Activated CD4-positive, alpha-beta memory T cell treated with anti-CD3 and anti-CD28 coated beads for 36 hours (primary cell): Measurements from ENCODE around the gene DDX54. TPM values are rescaled to one million over a fixed set of nuclear protein-coding genes. Genes with fewer than 3 reads are reported as not detected.

Experiments
- CTCF ChIA-PET: fragments of 350-600 bp; sonication (Branson Sonifier 250); formaldehyde crosslinking; loops from one replicate; lab custom pipeline; 2021; ENCODE audit warnings: antibody characterized with exemption, inconsistent platforms; lab: Charles Lee
- POLR2A ChIA-PET: fragments of 350-600 bp; sonication (Branson Sonifier 250); formaldehyde crosslinking; loops from one replicate; lab custom pipeline; 2021; ENCODE audit warnings: antibody characterized with exemption; lab: Charles Lee
- DNase-seq: peaks from one replicate; pipeline ENCODE4 v3.0.0-alpha.2; 2020
- H3K27ac Mint-ChIP-seq: one replicate; pipeline ENCODE4 v1.8.0; 2021; ENCODE audit warnings: mixed read lengths
- H3K27me3 Mint-ChIP-seq: one replicate; pipeline ENCODE4 v1.8.0; 2021; ENCODE audit warnings: mixed read lengths
- H3K36me3 Mint-ChIP-seq: one replicate; pipeline ENCODE4 v1.8.0; 2021; ENCODE audit warnings: mixed read lengths
- H3K4me1 Mint-ChIP-seq: one replicate; pipeline ENCODE4 v1.8.0; 2021; ENCODE audit warnings: low read depth, mixed read lengths
- H3K4me3 Mint-ChIP-seq: one replicate; pipeline ENCODE4 v1.8.0; 2021; ENCODE audit warnings: mild to moderate bottlenecking, mixed read lengths
- H3K9me3 Mint-ChIP-seq: one replicate; pipeline ENCODE4 v1.8.0; 2021; ENCODE audit warnings: mixed read lengths
- intact Hi-C: fragments of 100-400 bp; cut with micrococcal nuclease; formaldehyde crosslinking; loops from one replicate; pipeline ENCODE4 v1.15.1; 2023
- total RNA-seq, 2 experiments: library from RNA; stranded (reverse); gene quantifications; one replicate each; pipeline ENCODE4 v1.2.3, GENCODE V29; 2021

The DDX54 gene
- total RNA-seq, 2 experiments from 2014 or later, result 107 to 109 TPM

- Mint-ChIP-seq H3K9me3 (no peaks in the 10 kb centered on the region), H3K27me3 (no peaks in the 10 kb centered on the region), H3K4me1 (peaks cover 2% of the 10 kb centered on the region), H3K4me3 (no peak overlapping the region), H3K36me3 (peaks cover 3% of the 10 kb centered on the region), H3K27ac (no peak overlapping the region)
- ChIA-PET POLR2A (no interaction called here), CTCF (interaction anchor here (1.3 to 2.6 kb wide), 5 partner anchors 10 to 227 kb away, joined by 3 to 7 read pairs (median 5); no protein-coding TSS in a partner anchor)
- intact Hi-C loops, result no loop called here
- no peak for DNase-seq
Observed at GRCh38 chr12:113198296-113198695, 13.0 kb upstream of the DDX54 start.

DNA sequence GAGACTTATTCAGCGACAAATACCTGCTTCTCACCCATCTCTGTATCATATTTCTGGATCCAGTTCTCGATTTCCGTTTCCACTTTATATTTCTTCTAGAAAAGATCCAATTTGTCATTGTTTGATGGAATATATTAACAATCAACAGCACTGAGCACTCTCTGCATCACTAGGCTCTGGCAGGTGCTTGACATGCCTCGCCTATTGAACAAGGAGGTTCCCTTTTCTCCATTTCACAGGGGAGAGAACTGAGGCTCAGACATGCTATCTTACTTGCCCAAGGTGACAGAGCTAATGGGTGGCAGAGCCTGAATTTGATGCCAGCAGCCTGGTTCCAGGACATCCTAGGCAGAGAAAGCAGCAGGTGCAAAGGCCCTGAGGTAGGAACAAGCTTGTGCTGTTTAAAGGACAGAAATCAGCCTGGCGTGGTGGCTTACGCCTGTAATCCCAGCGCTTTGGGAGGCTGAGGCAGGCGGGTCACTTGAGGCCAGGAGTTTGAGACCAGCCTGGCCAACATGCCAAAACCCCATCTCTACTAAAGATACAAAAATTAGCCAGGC is 12.3 kb upstream of the DDX54 start:
- H3K27me3 Mint-ChIP-seq, result no peaks in the 10 kb centered on the region
- H3K4me1 Mint-ChIP-seq, result peaks cover 2% of the 10 kb centered on the region
- no peak overlapping the region for H3K4me3 Mint-ChIP-seq
- CTCF ChIA-PET, result interaction anchor here (0.6 to 3.1 kb wide), 8 partner anchors 11 to 228 kb away, joined by 3 to 8 read pairs (median 4); no protein-coding TSS in a partner anchor
- POLR2A ChIA-PET, result no interaction called here
- peaks cover 3% of the 10 kb centered on the region for H3K36me3 Mint-ChIP-seq
- H3K9me3 Mint-ChIP-seq, result no peaks in the 10 kb centered on the region
- DNase-seq, result no peak
- intact Hi-C loops, result loop anchor here (1.0 to 2.0 kb wide), 3 partner anchors 24 to 228 kb away; partner anchors contain the start of gene TPCN1
- H3K27ac Mint-ChIP-seq, result no peak overlapping the region

- Mint-ChIP-seq H3K4me3 (no peak overlapping the region), H3K27me3 (no peaks in the 10 kb centered on the region), H3K9me3 (no peaks in the 10 kb centered on the region), H3K36me3 (peaks cover 3% of the 10 kb centered on the region), H3K4me1 (peaks cover 2% of the 10 kb centered on the region), H3K27ac (no peak overlapping the region)
- intact Hi-C loops, result loop anchor here (1.0 to 2.0 kb wide), 3 partner anchors 24 to 228 kb away; partner anchors contain the start of gene TPCN1
- ChIA-PET CTCF (interaction anchor here (0.6 to 3.1 kb wide), 8 partner anchors 11 to 228 kb away, joined by 3 to 8 read pairs (median 4); no protein-coding TSS in a partner anchor), POLR2A (interaction anchor here (1.3 kb wide), 1 partner anchor 11 kb away, joined by 4 read pairs; the partner anchor contains the start of genes DDX54 and RITA1)
- peak; percentile 76 for DNase-seq
Observed at GRCh38 chr12:113196990-113197389, 11.7 kb upstream of the DDX54 start.

DNA sequence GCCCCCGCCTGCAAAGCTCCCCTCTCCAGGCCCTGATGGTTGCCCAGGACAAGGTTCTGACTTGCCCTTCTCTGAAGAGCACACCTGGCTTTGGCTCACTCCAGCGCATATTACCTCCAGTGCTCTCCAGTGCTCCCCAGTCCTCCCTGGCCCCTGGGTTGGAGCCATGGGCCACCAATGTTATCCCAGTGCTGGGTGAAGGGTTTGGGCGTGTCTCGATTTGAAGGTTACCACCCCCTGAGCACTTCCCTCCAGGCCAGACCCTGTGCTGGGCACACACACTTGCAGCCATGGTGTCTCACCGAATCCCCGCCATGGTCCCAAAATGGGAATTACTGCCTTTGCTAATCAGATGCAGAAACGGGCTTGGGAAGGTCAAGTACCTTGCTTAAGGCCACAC is 11.3 kb upstream of the DDX54 start:
- ChIA-PET CTCF (interaction anchor here (0.9 to 3.1 kb wide), 5 partner anchors 12 to 229 kb away, joined by 3 to 8 read pairs (median 6); no protein-coding TSS in a partner anchor), POLR2A (interaction anchor here (1.3 kb wide), 1 partner anchor 11 kb away, joined by 4 read pairs; the partner anchor contains the start of genes DDX54 and RITA1)
- Mint-ChIP-seq H3K4me3 (no peak overlapping the region), H3K27ac (no peak overlapping the region), H3K9me3 (no peaks in the 10 kb centered on the region), H3K36me3 (peaks cover 5% of the 10 kb centered on the region), H3K27me3 (no peaks in the 10 kb centered on the region), H3K4me1 (peaks cover 2% of the 10 kb centered on the region)
- DNase-seq, result no peak
- intact Hi-C loops, result loop anchor here (2.0 kb wide), 1 partner anchor 34 kb away; no protein-coding TSS in a partner anchor

DNA sequence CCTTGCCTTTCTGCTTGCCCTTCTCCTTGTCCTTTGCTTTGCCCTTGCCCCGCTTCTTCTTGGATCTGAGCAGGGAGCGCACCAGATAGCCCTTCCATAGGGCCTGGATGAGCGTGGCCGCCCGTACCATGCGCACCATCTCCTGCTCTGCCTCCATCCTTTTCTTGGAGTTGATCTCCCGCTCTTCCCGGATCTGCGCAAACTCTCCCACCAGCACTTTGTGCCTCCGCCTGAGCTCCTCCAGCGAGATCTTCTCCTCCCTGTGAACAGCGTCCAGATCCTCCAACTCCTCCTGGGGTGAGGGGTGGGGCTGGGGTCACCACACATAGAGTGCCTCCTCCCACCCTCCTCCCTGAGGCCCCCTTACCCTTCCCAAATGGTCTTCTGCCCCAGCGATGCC is 10.3 kb upstream of the DDX54 start:
- no peak for DNase-seq
- intact Hi-C loops, result no loop called here
- Mint-ChIP-seq H3K9me3 (no peaks in the 10 kb centered on the region), H3K27ac (no peak overlapping the region), H3K4me3 (no peak overlapping the region), H3K36me3 (peaks cover 7% of the 10 kb centered on the region), H3K4me1 (peaks cover 2% of the 10 kb centered on the region), H3K27me3 (no peaks in the 10 kb centered on the region)
- ChIA-PET POLR2A (interaction anchor here (1.1 kb wide), 1 partner anchor 8 kb away, joined by 3 read pairs; no protein-coding TSS in a partner anchor), CTCF (interaction anchor here (0.9 to 3.1 kb wide), 5 partner anchors 10 to 230 kb away, joined by 3 to 11 read pairs (median 7); no protein-coding TSS in a partner anchor)

DNA sequence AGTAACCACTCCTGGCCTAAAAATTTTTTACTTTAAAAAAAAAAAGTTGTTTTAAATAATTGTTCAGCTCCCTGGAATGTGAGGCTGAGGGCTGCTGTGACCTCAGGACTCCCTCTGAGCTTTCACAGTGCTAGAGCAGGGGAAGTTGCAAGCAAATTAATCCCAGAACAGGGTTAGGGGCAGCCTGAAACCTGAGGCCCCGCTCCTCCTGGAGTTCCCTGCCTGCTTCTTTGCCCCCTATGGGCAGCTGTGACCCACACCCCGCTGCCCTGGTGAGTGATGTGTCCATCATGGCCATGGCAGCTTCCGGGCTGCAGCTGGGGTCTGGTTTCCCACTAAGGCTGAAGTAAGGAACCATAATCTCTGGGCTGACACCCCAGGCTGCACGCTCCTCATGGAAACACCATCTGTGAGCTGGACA is 9.7 kb upstream of the DDX54 start:
- peaks cover 2% of the 10 kb centered on the region for H3K4me1 Mint-ChIP-seq
- H3K27ac Mint-ChIP-seq, result no peak overlapping the region
- no peaks in the 10 kb centered on the region for H3K9me3 Mint-ChIP-seq
- ChIA-PET CTCF (interaction anchor here (1.6 to 3.1 kb wide), 3 partner anchors 9 to 230 kb away, joined by 3 to 11 read pairs (median 8); no protein-coding TSS in a partner anchor), POLR2A (interaction anchor here (1.1 kb wide), 1 partner anchor 8 kb away, joined by 3 read pairs; no protein-coding TSS in a partner anchor)
- H3K36me3 Mint-ChIP-seq, result peaks cover 7% of the 10 kb centered on the region
- no peaks in the 10 kb centered on the region for H3K27me3 Mint-ChIP-seq
- intact Hi-C loops, result no loop called here
- no peak for DNase-seq
- no peak overlapping the region for H3K4me3 Mint-ChIP-seq

DNA sequence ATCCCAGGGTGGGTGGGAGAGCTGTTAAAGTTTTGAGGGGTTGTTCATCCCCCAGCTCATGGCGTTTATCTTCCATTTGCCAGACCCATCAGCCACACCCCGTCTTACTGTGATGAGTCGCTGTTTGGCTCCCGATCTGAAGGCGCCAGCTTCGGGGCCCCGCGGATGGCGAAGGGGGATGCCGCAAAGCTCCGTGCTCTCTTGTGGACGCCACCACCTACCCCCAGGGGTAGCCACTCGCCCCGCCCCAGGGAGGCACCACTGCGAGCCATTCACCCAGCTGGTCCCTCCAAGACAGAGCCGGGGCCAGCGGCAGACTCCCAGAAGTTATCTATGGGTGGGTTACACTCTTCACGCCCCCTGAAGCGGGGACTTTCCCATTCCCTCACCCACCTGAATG is 5.9 kb upstream of the DDX54 start:
- Mint-ChIP-seq H3K4me3 (no peak overlapping the region), H3K27me3 (no peaks in the 10 kb centered on the region), H3K27ac (no peak overlapping the region), H3K4me1 (peaks cover 15% of the 10 kb centered on the region), H3K9me3 (no peaks in the 10 kb centered on the region), H3K36me3 (peaks cover 17% of the 10 kb centered on the region)
- intact Hi-C loops, result no loop called here
- DNase-seq, result no peak
- ChIA-PET POLR2A (no interaction called here), CTCF (no interaction called here)

DNA sequence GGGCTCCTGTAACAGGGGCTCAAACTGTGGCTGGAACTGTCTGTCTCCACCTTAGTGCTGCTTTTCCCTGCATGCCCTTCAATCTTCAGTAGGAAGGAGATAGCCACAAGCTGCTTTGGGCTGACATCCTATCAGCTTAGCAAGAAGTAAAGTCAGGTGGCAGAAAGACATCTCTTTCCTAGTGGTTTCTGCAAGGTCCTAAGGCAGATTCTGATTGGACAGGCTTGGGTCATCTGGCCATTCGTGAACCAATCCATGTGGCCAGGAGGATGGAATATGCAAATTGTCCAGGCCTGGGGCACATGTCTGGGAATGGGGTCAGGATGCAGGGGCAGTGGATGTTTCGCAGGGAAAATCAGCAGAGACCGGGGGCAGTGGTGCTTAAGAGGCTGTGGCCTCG is 5.5 kb upstream of the DDX54 start:
- ChIA-PET CTCF (interaction anchor here (1.6 kb wide), 1 partner anchor 234 kb away, joined by 4 read pairs; no protein-coding TSS in a partner anchor), POLR2A (no interaction called here)
- Mint-ChIP-seq H3K9me3 (no peaks in the 10 kb centered on the region), H3K27me3 (no peaks in the 10 kb centered on the region), H3K27ac (no peak overlapping the region), H3K4me1 (peaks cover 17% of the 10 kb centered on the region), H3K4me3 (no peak overlapping the region), H3K36me3 (peaks cover 17% of the 10 kb centered on the region)
- intact Hi-C loops, result no loop called here
- DNase-seq, result no peak

DNA sequence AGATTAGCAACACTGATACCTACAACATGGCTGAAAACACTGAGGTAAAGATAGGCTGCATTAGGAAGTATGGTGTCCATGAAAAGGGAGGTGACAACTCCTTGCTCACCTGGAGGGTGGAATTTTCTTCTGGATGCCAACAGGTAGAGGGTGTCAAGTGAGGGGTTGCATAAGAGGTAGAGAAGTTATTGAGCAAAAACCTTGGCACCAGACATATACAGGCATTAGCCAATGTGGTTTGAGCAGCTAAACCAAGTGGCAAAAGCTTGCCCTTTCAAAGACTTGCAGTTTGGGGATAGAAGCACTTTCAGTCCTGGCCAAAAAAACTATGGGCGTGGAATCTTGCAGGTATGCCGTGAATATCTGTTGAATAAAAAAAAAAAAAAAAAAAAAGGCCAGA is 4.1 kb upstream of the DDX54 start:
- Mint-ChIP-seq H3K27me3 (no peaks in the 10 kb centered on the region), H3K27ac (no peak overlapping the region), H3K4me1 (peaks cover 17% of the 10 kb centered on the region), H3K9me3 (no peaks in the 10 kb centered on the region), H3K36me3 (peaks cover 17% of the 10 kb centered on the region), H3K4me3 (no peak overlapping the region)
- ChIA-PET CTCF (interaction anchor here (1.0 to 1.6 kb wide), 2 partner anchors 16 to 236 kb away, joined by 3 to 4 read pairs; no protein-coding TSS in a partner anchor), POLR2A (no interaction called here)
- intact Hi-C loops, result loop anchor here (10.0 kb wide), 1 partner anchor 145 kb away; the partner anchor contains the start of gene SLC8B1
- no peak for DNase-seq

GRCh38 chr12:113186666-113187325 is 1.5 kb upstream of the DDX54 start:
- Mint-ChIP-seq H3K36me3 (peaks cover 14% of the 10 kb centered on the region), H3K27me3 (no peaks in the 10 kb centered on the region), H3K9me3 (no peaks in the 10 kb centered on the region), H3K4me1 (peaks cover 24% of the 10 kb centered on the region), H3K27ac (peak overlapping the region; percentile 93), H3K4me3 (peak overlapping the region; percentile 94)
- POLR2A ChIA-PET, result interaction anchor here (0.6 to 2.6 kb wide), 4 partner anchors 9 to 182 kb away, joined by 3 to 14 read pairs (median 4); no protein-coding TSS in a partner anchor
- DNase-seq, result no peak
- intact Hi-C loops, result loop anchor here (10.0 kb wide), 1 partner anchor 148 kb away; the partner anchor contains the start of gene SLC8B1
- CTCF ChIA-PET, result interaction anchor here (0.7 to 3.0 kb wide), 6 partner anchors 8 to 239 kb away, joined by 3 to 18 read pairs (median 4); no protein-coding TSS in a partner anchor

DNA sequence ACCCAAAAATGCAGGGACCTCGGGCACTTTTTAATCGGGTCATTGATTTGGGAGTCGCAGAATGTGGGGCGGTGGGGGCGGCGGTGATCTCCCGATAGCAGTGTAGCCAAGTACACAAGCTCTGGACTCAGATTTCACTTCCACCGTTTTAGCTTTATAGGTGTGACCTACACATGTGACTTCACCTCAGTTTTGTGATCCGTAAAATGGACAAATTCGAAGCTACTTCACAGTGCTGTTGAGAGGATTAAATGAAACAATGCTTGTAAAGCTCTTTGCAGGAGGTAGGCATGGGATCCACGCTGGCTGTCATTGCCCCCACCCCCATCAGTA is 721 bp upstream of the DDX54 start:
- no peaks in the 10 kb centered on the region for H3K9me3 Mint-ChIP-seq
- DNase-seq, result no peak
- peaks cover 16% of the 10 kb centered on the region for H3K36me3 Mint-ChIP-seq
- H3K4me1 Mint-ChIP-seq, result peaks cover 24% of the 10 kb centered on the region
- H3K4me3 Mint-ChIP-seq, result peak overlapping the region; percentile 94
- peak overlapping the region; percentile 93 for H3K27ac Mint-ChIP-seq
- intact Hi-C loops, result loop anchor here (10.0 kb wide), 1 partner anchor 149 kb away; the partner anchor contains the start of gene SLC8B1
- H3K27me3 Mint-ChIP-seq, result no peaks in the 10 kb centered on the region
- CTCF ChIA-PET, result interaction anchor here (0.7 to 3.0 kb wide), 5 partner anchors 9 to 239 kb away, joined by 3 to 18 read pairs (median 3); no protein-coding TSS in a partner anchor
- POLR2A ChIA-PET, result interaction anchor here (0.6 to 2.6 kb wide), 7 partner anchors 11 to 207 kb away, joined by 3 to 14 read pairs (median 4); partner anchors contain the start of genes OAS2 and TPCN1
